Mesendoderm (in vitro differentiated cells): ENCODE data around the gene NHERF1.

Experiments used
- DNase-seq: peaks from one replicate; pipeline ENCODE4 v3.0.0; 2013
- H2AK5ac ChIP-seq: 2 replicates; pipeline ENCODE4 v1.6.1; 2013; ENCODE audit warnings: low read length, inconsistent platforms
- H2BK120ac ChIP-seq: 2 replicates; pipeline ENCODE4 v1.6.1; 2013; ENCODE audit warnings: low read depth, mild to moderate bottlenecking, low read length, moderate library complexity, mixed read lengths
- H2BK15ac ChIP-seq: replicated peaks from 2 replicates; pipeline ENCODE4 v1.6.1; 2013; ENCODE audit warnings: low read depth, mild to moderate bottlenecking, moderate library complexity
- H2BK5ac ChIP-seq: 2 replicates; pipeline ENCODE4 v1.6.1; 2013; ENCODE audit warnings: low read length, inconsistent platforms
- H3K18ac ChIP-seq: 2 replicates; pipeline ENCODE4 v1.6.1; 2013; ENCODE audit warnings: mild to moderate bottlenecking, low read length, mixed read lengths
- H3K23ac ChIP-seq: one replicate; pipeline ENCODE4 v1.6.1; 2013; ENCODE audit warnings: low read length
- H3K27ac ChIP-seq: 2 replicates; pipeline ENCODE4 v1.5.1; 2013; ENCODE audit warnings: low read depth, mild to moderate bottlenecking, inconsistent platforms, low read length, moderate library complexity
- H3K27me3 ChIP-seq: 2 replicates; pipeline ENCODE4 v1.6.1; 2013; ENCODE audit warnings: low read length, control low read depth, mild to moderate bottlenecking, inconsistent platforms; ENCODE audit not compliant: insufficient read depth, poor library complexity
- H3K36me3 ChIP-seq: 2 replicates; pipeline ENCODE4 v1.6.1; 2013; ENCODE audit warnings: low read length, inconsistent platforms; ENCODE audit not compliant: control insufficient read depth, insufficient read depth
- H3K4ac ChIP-seq: one replicate; pipeline ENCODE4 v1.6.1; 2013; ENCODE audit warnings: low read depth, mild to moderate bottlenecking, low read length, moderate library complexity
- H3K4me1 ChIP-seq: 2 replicates; pipeline ENCODE4 v1.6.1; 2013; ENCODE audit warnings: low read depth, low read length, inconsistent platforms; ENCODE audit not compliant: control insufficient read depth
- H3K4me2 ChIP-seq: 2 replicates; pipeline ENCODE4 v1.6.1; 2013; ENCODE audit warnings: low read length
- H3K4me3 ChIP-seq: 2 replicates; pipeline ENCODE4 v1.5.1; 2013; ENCODE audit warnings: mild to moderate bottlenecking, low read length
- H3K56ac ChIP-seq: one replicate; pipeline ENCODE4 v1.6.1; 2013; ENCODE audit warnings: low read length
- H3K79me1 ChIP-seq: 2 replicates; pipeline ENCODE4 v1.6.1; 2013; ENCODE audit warnings: low read length, inconsistent platforms
- H3K79me2 ChIP-seq: 2 replicates; pipeline ENCODE4 v1.6.1; 2013; ENCODE audit warnings: mild to moderate bottlenecking, low read length; ENCODE audit not compliant: control insufficient read depth, insufficient read depth
- H3K9ac ChIP-seq: 2 replicates; pipeline ENCODE4 v1.6.1; 2013; ENCODE audit warnings: low read length, inconsistent platforms
- H4K5ac ChIP-seq: one replicate; pipeline ENCODE4 v1.6.1; 2013; ENCODE audit warnings: low read length
- H4K8ac ChIP-seq: one replicate; pipeline ENCODE4 v1.6.1; 2013; ENCODE audit warnings: low read depth, mild to moderate bottlenecking, control low read depth, low read length, moderate library complexity
- WGBS: extraction: QIAGEN DNeasy Blood & Tissue Kit; methylation state at CpG from one replicate; pipeline ENCODE4 v1.1.7; 2013; ENCODE audit warnings: low lambda C conversion rate, missing lambda C conversion rate; ENCODE audit not compliant: insufficient coverage; ENCODE audit errors: extremely low coverage; 5-methylcytosine and 5-hydroxymethylcytosine counted together

Gene NHERF1

DNA sequence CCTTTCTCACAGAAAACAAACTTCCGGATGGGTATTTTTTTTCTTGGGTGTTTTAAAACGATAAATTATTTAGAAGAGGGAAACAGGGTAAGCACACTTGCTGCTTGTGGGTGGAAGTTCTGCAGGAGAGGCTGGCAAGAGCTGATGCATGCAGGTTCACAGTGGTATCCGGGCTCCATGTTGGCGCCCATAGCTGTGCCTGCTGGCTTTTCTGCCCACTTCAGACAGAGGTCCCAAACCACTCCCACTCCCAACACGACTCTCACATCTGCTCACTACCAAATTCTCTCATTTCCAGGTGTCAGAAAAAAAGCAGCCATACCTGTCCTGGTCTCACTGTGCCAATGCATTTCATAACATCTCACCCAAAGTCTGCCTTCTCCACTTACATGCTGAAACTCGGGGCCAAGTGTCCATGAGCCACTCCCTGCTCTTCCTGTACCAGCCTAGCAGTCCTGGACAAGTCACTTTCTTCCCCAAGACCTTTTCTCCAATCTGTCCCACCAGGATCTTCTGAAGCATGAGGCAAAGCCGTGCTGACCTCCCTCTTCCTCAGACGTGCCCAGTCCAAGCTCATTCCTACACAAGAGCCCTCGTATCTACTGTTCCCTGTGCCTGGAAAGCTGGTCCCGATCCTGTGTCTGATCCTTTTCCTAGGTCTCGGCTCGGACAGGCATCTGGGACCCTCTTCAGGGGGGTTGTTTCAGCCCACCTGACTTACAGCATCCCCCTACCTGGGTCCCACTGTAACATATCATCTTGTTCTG, 37.2 kb upstream of the NHERF1 start:
- no peak overlapping the region for H3K56ac ChIP-seq
- no peak overlapping the region for H4K5ac ChIP-seq
- H3K4ac ChIP-seq = no peak overlapping the region
- no peaks in the 10 kb centered on the region for H3K36me3 ChIP-seq
- H2BK5ac ChIP-seq = no peak overlapping the region
- H3K79me1 ChIP-seq = no peaks in the 10 kb centered on the region
- H3K4me3 ChIP-seq = no peak overlapping the region
- H3K4me2 ChIP-seq = no peak overlapping the region
- H3K18ac ChIP-seq = no peak overlapping the region
- no peak overlapping the region for H3K23ac ChIP-seq
- no peak overlapping the region for H2BK15ac ChIP-seq
- no peaks in the 10 kb centered on the region for H3K27me3 ChIP-seq
- H3K4me1 ChIP-seq = no peaks in the 10 kb centered on the region
- WGBS = no CpG with 5 or more reads among the region's 12 CpGs
- no peak overlapping the region for H3K27ac ChIP-seq
- no peak overlapping the region for H2BK120ac ChIP-seq
- DNase-seq = no peak
- H4K8ac ChIP-seq = no peak overlapping the region
- H2AK5ac ChIP-seq = no peak overlapping the region
- H3K79me2 ChIP-seq = no peaks in the 10 kb centered on the region
- no peak overlapping the region for H3K9ac ChIP-seq

DNA sequence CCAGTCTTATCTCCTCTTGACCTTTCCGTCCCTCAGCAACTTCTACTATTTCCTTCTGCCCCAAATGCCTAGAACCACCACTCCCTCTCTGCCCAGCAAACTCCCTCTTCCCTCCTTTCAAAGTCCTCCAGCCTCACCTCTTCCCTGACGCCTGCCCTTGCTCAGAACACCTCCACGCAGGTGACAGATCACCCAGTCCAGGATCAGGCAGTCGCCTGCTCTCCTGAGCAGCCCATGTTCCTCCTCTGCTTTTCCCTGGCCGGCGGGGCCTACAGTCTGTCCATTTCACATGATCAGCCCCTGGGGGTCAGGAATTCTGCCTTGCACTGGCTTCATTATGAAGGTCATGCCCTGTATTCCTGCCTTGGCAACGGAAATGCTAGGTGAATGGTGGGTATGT, 36.1 kb upstream of the NHERF1 start:
- H3K79me2 ChIP-seq = no peaks in the 10 kb centered on the region
- no peaks in the 10 kb centered on the region for H3K36me3 ChIP-seq
- no peak overlapping the region for H3K4me3 ChIP-seq
- H3K23ac ChIP-seq = no peak overlapping the region
- no peak overlapping the region for H3K4ac ChIP-seq
- H3K79me1 ChIP-seq = no peaks in the 10 kb centered on the region
- H3K27ac ChIP-seq = no peak overlapping the region
- no peaks in the 10 kb centered on the region for H3K27me3 ChIP-seq
- H3K9ac ChIP-seq = no peak overlapping the region
- no peak overlapping the region for H2AK5ac ChIP-seq
- no peak overlapping the region for H3K18ac ChIP-seq
- H2BK120ac ChIP-seq = no peak overlapping the region
- H2BK15ac ChIP-seq = no peak overlapping the region
- WGBS = no CpG with 5 or more reads among the region's 7 CpGs
- no peak for DNase-seq
- H3K56ac ChIP-seq = no peak overlapping the region
- H4K8ac ChIP-seq = no peak overlapping the region
- no peak overlapping the region for H4K5ac ChIP-seq
- no peak overlapping the region for H2BK5ac ChIP-seq
- no peak overlapping the region for H3K4me2 ChIP-seq
- no peaks in the 10 kb centered on the region for H3K4me1 ChIP-seq

DNA sequence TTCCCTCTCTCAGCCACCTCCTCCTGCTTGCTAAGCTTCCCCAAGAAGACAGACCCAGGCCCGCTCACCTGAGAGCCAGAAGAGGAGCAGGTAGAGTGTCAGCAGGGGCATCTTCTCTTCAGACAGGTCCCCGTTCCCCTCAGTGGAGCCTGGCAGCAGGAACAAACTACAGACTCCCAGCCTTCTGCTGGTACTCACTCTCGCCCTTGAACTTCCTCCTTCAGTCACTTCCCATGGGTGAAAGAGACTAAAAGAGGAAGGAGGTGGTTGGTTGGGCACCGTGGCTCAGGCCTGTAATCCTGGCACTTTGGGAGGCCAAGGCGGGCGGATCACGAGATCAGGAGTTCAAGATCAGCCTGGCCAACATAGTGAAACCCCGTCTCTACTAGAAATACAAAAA, 35.7 kb upstream of the NHERF1 start, which contains the start of gene CD300LF:
Gene CD300LF, minus strand, starts transcription at position 168 of the 400 bp plus-strand sequence. Its CDS starts 57 bp downstream, at position 111.
- no peak within 1 kb of the TSS for H3K4ac ChIP-seq
- H2BK15ac ChIP-seq = no peak within 1 kb of the TSS
- no CpG with 5 or more reads among the region's 8 CpGs for WGBS
- H4K8ac ChIP-seq = no peak within 1 kb of the TSS
- no peak within 1 kb of the TSS for H4K5ac ChIP-seq
- no peak within 1 kb of the TSS for H2AK5ac ChIP-seq
- H2BK5ac ChIP-seq = no peak within 1 kb of the TSS
- no peak within 1 kb of the TSS for H2BK120ac ChIP-seq
- no peaks in the 10 kb centered on the region for H3K27me3 ChIP-seq
- no peak within 1 kb of the TSS for H3K9ac ChIP-seq
- no peak within 1 kb of the TSS for H3K27ac ChIP-seq
- H3K56ac ChIP-seq = no peak within 1 kb of the TSS
- no peak within 1 kb of the TSS for H3K23ac ChIP-seq
- no peaks in the 10 kb centered on the region for H3K4me1 ChIP-seq
- H3K4me2 ChIP-seq = no peak within 1 kb of the TSS
- no peak within 1 kb of the TSS for H3K4me3 ChIP-seq
- H3K18ac ChIP-seq = no peak within 1 kb of the TSS
- no peaks in the 10 kb centered on the region for H3K36me3 ChIP-seq
- DNase-seq = no peak
- no peaks in the 10 kb centered on the region for H3K79me2 ChIP-seq
- H3K79me1 ChIP-seq = no peaks in the 10 kb centered on the region

DNA sequence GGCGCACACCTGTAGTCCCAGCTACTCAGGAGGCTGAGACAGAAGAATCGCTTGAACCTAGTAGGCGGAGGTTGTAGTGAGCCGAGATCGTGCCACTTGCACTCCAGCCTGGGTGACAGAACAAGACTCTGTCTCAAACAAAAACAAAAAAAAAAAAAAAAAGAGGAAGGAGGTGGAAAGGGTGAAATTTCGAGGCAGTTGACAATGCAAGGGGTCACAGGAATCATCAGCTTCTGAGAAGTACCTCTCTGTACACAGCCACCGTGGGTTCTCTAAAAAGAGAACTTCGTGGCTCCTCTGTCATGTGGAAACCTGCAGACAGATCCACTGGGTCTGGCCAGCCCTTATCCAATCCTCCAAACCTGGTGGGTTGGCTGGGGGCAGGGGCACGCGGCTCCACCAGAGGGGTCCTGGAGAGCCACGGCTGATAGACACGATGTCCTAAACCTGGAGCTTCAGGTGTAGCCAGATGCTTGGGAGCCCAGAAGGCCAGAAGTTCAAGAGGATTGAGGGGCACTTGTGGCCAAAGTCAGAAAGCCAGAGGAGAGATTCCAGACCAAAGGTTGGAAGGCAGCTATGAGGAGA, 35.2 kb upstream of the NHERF1 start:
- Histone ChIP-seq H3K56ac (no peak overlapping the region), H3K36me3 (no peaks in the 10 kb centered on the region), H2BK120ac (no peak overlapping the region), H4K5ac (no peak overlapping the region), H2BK15ac (no peak overlapping the region), H3K79me2 (no peaks in the 10 kb centered on the region), H3K4me3 (no peak overlapping the region), H3K4me1 (no peaks in the 10 kb centered on the region), H3K27ac (no peak overlapping the region), H3K27me3 (no peaks in the 10 kb centered on the region), H3K9ac (no peak overlapping the region), H2AK5ac (no peak overlapping the region), H2BK5ac (no peak overlapping the region), H3K23ac (no peak overlapping the region), H4K8ac (no peak overlapping the region), H3K79me1 (no peaks in the 10 kb centered on the region), H3K18ac (no peak overlapping the region), H3K4me2 (no peak overlapping the region), H3K4ac (no peak overlapping the region)
- WGBS = no CpG with 5 or more reads among the region's 12 CpGs
- DNase-seq = no peak

DNA sequence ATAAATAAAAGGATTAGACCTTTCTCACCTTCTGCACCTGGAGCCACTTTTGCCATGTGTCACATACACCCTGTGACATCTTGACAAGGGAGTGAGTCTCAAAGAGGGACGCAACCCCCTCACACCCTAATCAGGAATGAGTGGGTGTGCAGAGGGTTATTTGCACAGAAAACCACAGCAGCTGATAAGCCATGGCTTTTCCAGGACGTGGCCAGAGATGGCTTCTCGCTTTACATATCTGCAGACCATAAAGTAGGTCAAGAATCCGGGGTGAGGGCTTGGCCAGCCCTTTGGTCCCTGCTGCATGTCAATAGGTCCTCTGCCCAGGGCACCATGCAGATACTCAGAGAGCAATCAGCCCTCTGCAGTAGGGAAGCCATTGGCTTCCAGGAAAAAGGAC, 33.3 kb upstream of the NHERF1 start:
- Histone ChIP-seq H3K4me1 (no peaks in the 10 kb centered on the region), H3K56ac (no peak overlapping the region), H3K4me3 (no peak overlapping the region), H3K27me3 (no peaks in the 10 kb centered on the region), H4K8ac (no peak overlapping the region), H3K4ac (no peak overlapping the region), H3K36me3 (no peaks in the 10 kb centered on the region), H2BK5ac (no peak overlapping the region), H2BK120ac (no peak overlapping the region), H4K5ac (no peak overlapping the region), H2BK15ac (no peak overlapping the region), H2AK5ac (no peak overlapping the region), H3K79me1 (no peaks in the 10 kb centered on the region), H3K79me2 (no peaks in the 10 kb centered on the region), H3K27ac (no peak overlapping the region), H3K23ac (no peak overlapping the region), H3K4me2 (no peak overlapping the region), H3K9ac (no peak overlapping the region), H3K18ac (no peak overlapping the region)
- DNase-seq = no peak
- no CpG with 5 or more reads among the region's 4 CpGs for WGBS
